Jurkat, Clone E6-1 (cell line): Measurements from ENCODE around the gene METTL1.

Experiments
- DNase-seq: peaks from one replicate; pipeline ENCODE4 v3.0.0-alpha.2; 2011; ENCODE audit warnings: low read depth, low spot score
- H3K4me3 ChIP-seq: 2 replicates; pipeline ENCODE4 v1.5.1; 2011; ENCODE audit warnings: mild to moderate bottlenecking, low read length, control low read depth, moderate library complexity

METTL1 gene

DNA sequence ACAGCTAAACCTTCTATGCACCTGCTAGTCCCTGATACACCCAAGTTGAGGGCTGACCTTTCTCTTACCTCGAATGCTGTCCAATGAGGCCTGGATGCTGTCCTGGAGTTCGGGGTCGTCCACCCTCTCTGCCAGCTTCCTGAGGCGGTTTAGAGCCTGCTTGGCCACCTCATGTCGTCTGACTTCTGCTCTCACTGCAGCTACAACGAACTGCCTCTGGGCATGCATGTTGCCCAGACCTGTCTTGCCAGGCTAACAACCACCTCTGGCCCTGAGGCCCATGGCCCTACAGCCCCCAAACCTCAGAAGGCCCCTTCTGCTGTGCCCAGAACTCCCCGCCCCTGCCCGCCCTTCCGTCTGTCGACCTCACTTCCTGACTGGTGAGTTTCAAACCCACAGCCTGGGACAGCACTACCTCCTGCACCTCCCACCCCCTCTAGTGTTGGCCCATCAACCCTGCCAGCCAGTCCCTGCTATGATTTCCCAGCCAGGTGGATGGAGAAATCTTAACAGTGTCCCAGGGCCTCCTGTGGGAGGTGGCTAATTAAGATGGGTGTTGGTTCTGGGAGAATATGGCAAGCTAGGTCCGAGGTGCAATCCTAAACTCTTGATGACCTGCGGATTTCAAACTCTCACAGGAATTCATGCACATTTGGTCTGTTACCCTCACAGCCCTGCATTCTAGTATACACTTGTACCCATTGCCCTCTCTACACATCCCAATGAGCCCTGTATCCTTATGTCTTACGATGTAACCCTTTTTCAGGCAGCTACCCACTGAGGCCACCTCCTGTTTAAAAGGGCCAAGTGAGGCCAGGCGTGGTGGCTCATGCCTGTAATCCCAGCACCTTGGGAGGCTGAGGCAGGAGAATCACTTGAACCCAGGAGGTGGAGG, 29.8 kb downstream of the METTL1 start:
- peak; percentile 88 for DNase-seq
- H3K4me3 ChIP-seq: peak overlapping the region; percentile 91

GRCh38 chr12:57741413-57741789, 30.5 kb downstream of the METTL1 start:
- no peak for DNase-seq
- peak overlapping the region; percentile 91 for H3K4me3 ChIP-seq

DNA sequence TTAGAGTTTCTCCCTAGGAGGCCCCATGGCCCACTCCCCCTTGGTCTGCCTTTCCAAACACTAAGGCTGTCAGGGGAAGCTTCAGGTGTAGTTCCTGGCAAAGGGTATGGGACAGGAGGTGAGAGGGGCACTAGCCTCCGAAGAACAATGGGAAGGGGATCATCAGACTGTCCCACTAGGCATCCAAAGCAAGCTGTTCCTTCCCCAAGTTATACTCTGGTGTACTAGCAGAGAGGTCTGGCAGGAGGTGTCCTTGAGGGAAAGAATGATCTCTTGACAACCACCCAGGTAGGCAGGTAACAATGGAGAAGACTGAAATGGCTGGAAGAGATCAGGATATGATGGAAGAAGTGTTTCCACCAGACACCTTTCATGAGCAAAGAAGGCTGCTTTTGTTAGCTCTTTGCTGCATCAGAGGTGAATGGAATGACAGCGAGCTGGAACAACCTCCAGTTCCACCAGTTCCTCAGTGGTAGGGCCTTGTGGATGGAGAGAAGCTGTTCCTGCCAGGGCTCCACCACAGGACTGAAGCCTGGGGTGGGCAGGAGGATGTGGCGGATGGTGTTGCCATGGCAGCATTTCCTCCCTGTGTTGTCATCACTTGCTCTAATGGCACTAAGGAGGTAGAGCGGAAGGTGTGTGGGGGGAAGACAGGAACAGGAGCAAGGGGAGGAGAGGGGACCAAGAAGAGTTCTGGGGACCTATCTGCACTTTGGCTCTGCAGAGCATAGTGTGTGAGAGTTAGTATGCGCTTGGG, 31.1 kb downstream of the METTL1 start:
- DNase-seq: peak; percentile 95
- H3K4me3 ChIP-seq: peak overlapping the region; percentile 91

GRCh38 chr12:57739914-57740538, 31.9 kb downstream of the METTL1 start:
- no peak for DNase-seq
- no peak overlapping the region for H3K4me3 ChIP-seq

- no peak overlapping the region for H3K4me3 ChIP-seq
- DNase-seq: no peak
Observed at GRCh38 chr12:57739387-57739786, 32.5 kb downstream of the METTL1 start.

- no peak within 1 kb of the TSS for H3K4me3 ChIP-seq
- no peak for DNase-seq
Observed at GRCh38 chr12:57738661-57739237, 33.2 kb downstream of the METTL1 start, which contains the start of gene AGAP2. TSS of gene AGAP2 (minus strand) at chr12:57738742. CDS start at chr12:57738246, 496 bp downstream.

DNA sequence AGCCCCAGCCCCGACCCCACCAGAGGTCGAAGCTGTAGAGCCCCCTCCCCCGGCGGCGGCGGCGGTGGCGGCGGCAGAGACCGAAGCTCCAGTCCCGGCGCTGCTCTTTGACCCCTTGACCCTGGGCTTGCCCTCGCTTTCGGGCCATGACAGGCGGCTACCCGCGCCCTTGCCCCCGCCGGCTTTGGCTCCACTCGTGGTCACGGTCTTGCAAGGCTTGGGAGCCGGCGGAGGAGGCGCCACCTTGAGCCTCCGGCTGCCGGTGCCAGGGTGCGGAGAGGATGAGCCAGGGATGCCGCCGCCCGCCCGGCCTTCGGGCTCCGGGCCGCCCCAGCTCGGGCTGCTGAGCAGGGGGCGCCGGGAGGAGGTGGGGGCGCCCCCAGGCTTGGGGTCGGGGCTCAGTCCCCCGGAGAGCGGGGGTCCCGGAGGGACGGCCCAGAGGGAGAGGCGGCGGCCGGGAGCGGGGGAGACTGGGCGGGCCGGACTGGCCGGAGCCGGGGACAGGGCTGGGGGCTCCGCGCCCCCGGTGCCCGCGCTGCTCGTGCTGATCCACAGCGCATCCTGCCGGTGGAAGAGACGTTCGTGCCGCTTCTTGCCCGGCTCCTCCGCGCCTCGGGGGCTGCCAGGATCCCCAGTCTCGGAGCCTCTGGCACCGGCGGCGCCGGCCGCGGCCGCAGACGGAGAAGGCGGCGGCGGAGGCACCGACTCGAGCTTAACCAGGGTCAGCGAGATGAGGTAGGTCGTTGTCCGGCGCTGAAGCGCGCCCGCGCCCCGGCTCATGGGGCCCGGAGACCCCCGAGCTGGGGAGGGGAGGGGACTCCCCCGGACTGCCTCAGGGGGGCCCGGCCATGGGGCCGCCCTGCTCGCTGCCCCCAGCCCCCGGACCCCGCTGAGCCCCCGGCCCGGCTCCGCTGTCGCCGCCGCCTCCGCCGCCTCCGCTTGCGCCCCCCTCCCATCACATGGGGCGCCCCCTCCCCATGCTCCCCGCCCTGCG, 34.1 kb downstream of the METTL1 start:
- no peak for DNase-seq
- H3K4me3 ChIP-seq: no peak overlapping the region

DNA sequence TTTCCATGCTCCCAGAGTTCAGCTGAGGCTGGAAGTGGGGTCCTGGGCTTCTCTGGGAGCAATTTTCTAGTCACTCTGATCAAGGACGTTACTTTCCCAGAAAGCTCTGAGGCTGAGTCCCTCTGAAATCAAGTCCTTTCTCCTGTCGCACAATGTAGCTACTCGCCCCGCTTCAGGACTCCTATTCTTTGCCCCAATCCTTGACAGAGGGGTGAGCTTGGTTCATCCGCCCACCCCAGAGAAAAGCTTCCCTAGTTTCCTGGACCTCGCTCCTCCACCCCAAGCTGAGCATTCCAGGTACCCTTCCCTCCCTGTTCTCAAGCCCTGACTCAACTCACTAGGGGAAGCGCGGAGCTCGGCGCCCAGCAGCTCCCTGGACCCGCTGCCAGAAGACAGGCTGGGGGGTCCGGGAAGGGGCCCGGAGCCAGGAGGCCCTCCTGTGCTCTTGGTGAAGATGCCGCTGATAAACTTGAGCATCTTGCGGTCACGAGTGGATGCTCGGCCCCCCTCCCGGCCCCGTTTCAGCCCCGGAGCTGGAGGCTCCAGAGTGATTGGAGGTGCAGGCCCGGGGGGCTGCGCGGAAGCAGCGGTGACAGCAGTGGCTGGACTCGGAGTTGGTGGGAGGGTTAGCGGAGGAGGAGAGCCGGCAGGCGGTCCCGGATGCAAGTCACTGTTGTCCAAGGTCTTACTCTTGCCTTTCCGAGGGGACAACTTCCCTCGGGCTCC, 35.0 kb downstream of the METTL1 start:
- H3K4me3 ChIP-seq: no peak overlapping the region

DNA sequence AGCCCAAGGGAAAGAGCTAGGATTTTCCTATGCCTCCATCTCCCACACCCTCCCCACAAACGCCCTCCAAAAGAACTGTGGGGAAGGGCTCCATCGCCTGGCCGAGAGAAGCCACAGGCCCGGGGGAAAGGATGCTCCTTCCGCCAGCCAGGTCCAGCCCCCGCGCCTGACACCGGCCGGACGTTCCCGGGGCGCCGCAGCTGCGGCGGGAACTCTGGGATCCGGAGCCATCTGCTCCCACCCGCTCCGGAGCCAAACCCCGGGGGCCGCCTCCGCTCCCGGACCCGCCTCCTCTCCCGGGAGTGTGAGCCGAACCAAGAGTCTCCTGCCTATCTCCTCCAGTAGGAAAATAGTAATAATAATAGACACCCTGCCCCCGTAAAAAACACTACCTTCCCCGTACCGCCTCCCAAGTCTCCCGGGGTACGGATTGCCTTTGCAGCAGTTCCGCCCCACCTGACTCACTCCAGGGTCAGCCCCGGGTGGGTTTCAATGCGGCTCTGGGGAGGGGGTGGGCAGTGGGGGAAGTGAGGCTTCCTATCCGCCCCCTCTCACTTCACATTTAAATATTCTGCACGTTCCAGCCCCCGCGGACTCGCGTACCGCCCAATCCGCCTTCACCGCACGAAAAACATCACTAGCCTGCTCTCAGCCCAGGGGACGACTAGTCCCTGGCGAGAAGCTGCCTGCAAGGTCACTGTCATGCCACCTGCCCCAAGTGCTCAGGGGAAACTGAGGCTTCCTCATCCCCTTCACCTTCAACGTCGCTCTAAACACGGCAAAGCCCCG, 35.8 kb downstream of the METTL1 start:
- DNase-seq: no peak
- H3K4me3 ChIP-seq: no peak overlapping the region

More for the DNA sequence above, 35.0 kb downstream of the METTL1 start:
- DNase-seq: no peak

GRCh38 chr12:57735198-57735855, 36.6 kb downstream of the METTL1 start:
- DNase-seq: no peak
- no peak overlapping the region for H3K4me3 ChIP-seq

- no peak for DNase-seq
- H3K4me3 ChIP-seq: no peak overlapping the region
Observed at GRCh38 chr12:57734591-57734990, 37.3 kb downstream of the METTL1 start.

DNA sequence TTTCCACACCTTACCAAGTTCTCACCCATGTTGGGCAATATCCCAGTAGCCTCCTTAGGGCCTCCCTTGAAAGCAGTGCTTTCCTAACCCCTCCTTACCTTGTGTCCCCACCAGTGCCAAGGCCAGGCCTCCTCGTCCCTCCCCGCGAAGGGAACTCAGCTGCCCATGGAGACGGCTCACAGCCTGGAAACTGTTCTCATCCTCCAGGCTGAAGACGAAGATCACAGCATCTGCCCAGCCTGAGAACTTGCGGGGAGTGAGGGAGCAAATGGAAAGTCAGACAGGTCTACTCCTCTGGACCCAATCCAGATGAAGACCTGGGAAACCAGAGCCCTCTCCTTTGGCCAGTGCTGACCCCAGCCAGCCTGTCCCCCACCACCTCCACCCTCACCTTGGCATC, 38.0 kb downstream of the METTL1 start:
- H3K4me3 ChIP-seq: no peak overlapping the region
- DNase-seq: no peak

DNA sequence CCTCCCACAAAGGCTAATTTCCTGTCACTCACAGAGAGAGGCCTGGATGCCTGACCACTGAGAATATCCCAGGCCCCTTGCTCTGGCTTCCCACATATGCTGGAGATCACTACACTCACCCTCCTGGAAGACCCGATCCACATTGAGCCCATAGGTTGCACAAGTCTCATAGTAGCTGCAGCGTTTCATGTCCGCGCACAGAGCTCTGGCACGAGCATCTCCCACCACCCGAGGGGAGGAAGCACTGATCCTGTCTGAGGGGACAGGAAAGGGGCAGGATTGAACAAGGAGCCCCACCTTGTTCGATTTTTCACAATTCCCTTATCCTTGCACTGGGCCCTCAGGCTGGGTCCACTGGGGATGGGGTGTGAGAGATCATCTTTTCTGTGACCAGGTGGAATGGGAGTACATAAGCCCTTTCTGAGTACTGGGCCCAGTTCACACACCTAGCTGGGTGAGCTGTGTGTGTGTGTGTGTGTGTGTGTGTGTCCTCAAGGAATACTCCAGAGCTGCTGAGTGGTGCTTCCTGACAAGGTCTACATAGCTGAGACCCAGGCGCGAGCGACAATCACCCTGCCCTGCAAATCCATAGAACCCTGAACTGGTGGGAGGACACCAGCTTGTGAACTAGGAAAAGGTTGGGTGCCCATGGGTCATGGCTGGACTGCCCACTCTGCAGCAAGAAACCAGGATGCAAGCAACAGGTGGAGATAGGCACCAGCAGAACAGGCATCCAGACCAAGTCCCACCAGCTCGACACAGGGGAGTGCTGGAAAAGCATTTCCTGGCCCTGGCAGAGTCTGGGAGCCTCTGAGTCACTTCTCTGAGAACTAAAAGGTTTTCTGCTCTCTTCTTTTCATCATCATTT, 38.9 kb downstream of the METTL1 start:
- DNase-seq: no peak
- H3K4me3 ChIP-seq: no peak overlapping the region

- no peak for DNase-seq
- no peak overlapping the region for H3K4me3 ChIP-seq
Observed at GRCh38 chr12:57732270-57732669, 39.6 kb downstream of the METTL1 start.

DNA sequence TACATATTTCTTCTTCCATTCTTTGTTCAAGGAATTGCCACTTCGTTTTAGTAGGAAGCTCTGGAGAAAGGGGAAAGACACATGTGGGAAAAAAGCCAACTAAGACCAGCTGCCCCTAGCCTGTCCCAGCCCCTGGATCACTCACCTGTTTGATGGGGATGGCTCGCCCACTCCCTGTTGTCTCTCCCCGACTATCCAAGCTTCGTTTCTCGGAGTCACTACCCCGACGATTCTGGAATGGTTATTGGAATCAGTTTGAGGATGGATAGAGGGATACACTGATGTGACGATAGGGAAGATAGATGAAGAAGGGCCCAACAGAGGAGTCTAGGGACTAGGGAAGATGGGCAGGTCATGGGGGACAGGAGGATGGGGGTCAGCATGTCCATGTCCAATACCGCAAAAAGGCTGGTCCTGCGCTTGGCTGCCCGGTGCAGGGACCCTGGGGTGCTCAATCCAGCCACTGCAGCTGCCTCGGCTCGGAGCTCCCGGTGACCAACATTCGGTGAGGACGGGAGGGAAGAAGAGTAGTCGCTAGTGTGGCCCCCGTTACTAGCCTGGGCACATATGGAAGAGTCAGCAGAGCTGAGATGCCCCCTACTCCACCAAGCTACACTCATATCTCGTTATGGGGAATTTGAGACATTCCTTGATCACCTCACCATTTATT, 40.4 kb downstream of the METTL1 start:
- no peak for DNase-seq
- no peak overlapping the region for H3K4me3 ChIP-seq
